K562 (cell line): Measurements from ENCODE around the gene FRG1.

Experiments used
- BRD4 ChIP-seq: fragments of 200-600 bp; sonication (generic); IDR thresholded peaks from 2 replicates; pipeline ENCODE4 v1.6.1; 2017; ENCODE audit warnings: inconsistent platforms
- EZH2 ChIP-seq: IDR thresholded peaks from 2 replicates; pipeline ENCODE4 v1.6.1; 2012; ENCODE audit warnings: low read depth, mild to moderate bottlenecking, inconsistent platforms, low read length, borderline replicate concordance
- FOXA1 ChIP-seq: fragments of 450-650 bp; IDR thresholded peaks from 2 replicates; pipeline ENCODE4 v1.6.1; 2016; ENCODE audit warnings: mild to moderate bottlenecking, borderline replicate concordance
- FOXK1 ChIP-seq: sonication (generic); formaldehyde crosslinking; IDR thresholded peaks from 2 replicates; pipeline ENCODE4 v1.8.0; 2022; ENCODE audit warnings: missing genetic modification reagents, mild to moderate bottlenecking, borderline replicate concordance
- GABPB1 ChIP-seq: sonication (generic); formaldehyde crosslinking; IDR thresholded peaks from 2 replicates; pipeline ENCODE4 v1.8.0; 2022; ENCODE audit warnings: mild to moderate bottlenecking, missing genetic modification reagents
- HNRNPUL1 ChIP-seq: fragments of 200-400 bp; formaldehyde crosslinking; IDR thresholded peaks from 2 replicates; pipeline ENCODE4 v1.6.1; 2017; ENCODE audit warnings: low read length
- NFE2 ChIP-seq: IDR thresholded peaks from 2 replicates; pipeline ENCODE4 v1.6.1; 2014; ENCODE audit warnings: antibody characterized with exemption, low read depth
- POLR2AphosphoS5 ChIP-seq: IDR thresholded peaks from 2 replicates; pipeline ENCODE4 v1.6.1; 2011; ENCODE audit warnings: mild to moderate bottlenecking, low read depth, low read length, moderate library complexity; ENCODE audit not compliant: control insufficient read depth, insufficient read depth
- SOX6 ChIP-seq: fragments of 450-650 bp; IDR thresholded peaks from 2 replicates; pipeline ENCODE4 v1.6.1; 2014; ENCODE audit warnings: mild to moderate bottlenecking
- ZHX1 ChIP-seq: fragments of 150-350 bp; conservative IDR thresholded peaks from 2 replicates; pipeline ENCODE4 v1.6.1; 2014; ENCODE audit warnings: low read length
- ZNF609 ChIP-seq: sonication (generic); formaldehyde crosslinking; IDR thresholded peaks from 2 replicates; pipeline ENCODE4 v1.8.1; 2023; ENCODE audit warnings: missing genetic modification reagents, mild to moderate bottlenecking, borderline replicate concordance

DNA sequence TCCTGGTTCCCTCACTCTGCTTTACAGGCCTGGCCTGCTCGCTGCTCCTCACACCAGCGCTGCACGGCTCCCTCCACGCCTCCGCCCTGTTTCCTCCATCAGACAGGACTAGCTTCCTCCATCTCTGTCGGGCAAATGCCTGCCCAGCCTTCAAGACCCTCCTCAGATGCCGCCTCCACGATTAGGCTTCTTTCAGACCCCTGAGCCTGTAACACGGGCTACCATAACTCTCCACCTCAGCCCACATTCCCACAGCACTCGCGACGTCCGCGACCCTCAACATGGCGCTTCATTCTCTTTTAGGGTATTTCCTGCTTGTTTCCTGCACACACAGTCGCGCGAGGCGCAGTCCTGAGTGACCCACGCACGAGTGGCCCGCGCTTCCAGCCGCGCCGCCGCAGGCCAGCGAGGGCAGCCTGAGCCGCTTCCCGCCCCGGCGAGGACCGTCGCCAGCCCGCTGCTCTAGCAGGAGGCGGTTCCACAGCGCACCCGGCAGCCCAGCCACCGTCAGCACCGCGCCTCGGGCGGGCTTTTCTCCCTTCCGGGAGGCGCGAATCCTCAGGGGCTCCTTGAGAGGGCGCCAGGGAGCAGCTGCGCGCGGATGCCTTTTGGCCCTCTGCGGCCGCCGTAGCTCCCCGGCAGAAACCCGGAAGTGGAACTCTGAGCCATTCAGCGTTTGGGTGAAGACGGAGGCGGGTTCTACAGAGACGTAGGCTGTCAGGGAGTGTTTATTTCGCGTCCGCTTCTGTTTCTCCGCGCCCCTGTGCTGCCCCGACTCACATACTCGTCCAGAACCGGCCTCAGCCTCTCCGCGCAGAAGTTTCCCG, at the start of gene FRG1:
- TF ChIP-seq GABPB1 (CRISPR knock-in tag) (peak; percentile 90), ZHX1 (0 out of 2 replicates have a peak, but pooled peaks have one; percentile 30), ZNF609 (CRISPR knock-in tag) (no peak), BRD4 (no peak), EZH2 (no peak), NFE2 (peak; percentile 12; the same call in 1 of the 2 replicates), FOXK1 (peak; percentile 91), FOXA1 (no peak), SOX6 (peak; percentile 78), POLR2AphosphoS5 (peak; percentile 68; the same call in 1 of the 2 replicates), HNRNPUL1 (no peak)
